Measurements from ENCODE around the gene TOLLIP. TPM values are rescaled to one million over a fixed set of nuclear protein-coding genes. Genes with fewer than 3 reads are reported as not detected.

Gene TOLLIP
- total and polyA plus RNA-seq, 2 of the 4 experiments (the other 2 are of a cell fraction) = 19.7 to 42.9 TPM

DNA sequence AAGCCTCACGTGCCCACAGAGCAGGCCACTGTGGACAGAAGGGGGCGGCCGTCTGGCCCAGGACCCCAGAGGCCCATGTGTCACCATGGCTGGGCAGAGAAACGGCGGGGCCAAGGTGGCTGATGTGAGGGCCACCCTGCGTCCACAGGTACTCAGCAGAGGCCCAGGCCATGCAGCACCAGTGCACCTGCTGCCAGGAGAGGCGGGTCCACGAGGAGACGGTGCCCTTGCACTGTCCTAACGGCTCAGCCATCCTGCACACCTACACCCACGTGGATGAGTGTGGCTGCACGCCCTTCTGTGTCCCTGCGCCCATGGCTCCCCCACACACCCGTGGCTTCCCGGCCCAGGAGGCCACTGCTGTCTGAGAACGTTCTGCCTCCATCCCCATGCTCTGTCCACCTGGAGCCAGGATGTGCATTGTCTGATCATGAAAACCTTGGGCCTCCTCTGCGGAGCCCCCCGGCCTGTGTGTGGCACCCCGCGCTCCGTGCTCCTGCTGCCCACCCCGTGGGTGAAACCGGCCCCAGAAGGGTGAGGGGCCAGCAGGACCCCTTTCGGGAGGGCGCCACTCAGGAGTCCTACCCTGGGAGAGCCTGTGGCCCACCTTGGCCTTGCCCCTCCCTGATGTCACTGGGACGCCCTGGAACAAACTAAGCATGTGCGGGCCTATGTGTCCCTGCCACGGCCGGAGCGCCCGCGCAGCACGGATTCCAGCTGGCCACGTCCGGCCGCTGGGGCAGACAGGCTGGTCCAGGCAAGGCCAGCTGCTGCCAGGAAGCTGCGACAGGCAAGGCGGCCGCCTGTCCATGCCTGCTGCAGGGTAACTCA is 48.0 kb downstream of the TOLLIP start (continued):
- TF ChIP-seq SMC3 (IDR thresholded peaks at IDR 0.05; ENCODE audit: low read depth, low read length) (no peak), RFX5 (IDR thresholded peaks at IDR 0.05; ENCODE audit: low read depth, low read length) (no peak), BHLHE40 (IDR thresholded peaks at IDR 0.05; ENCODE audit: low read depth, low read length) (no peak), USF2 (IDR thresholded peaks at IDR 0.05; ENCODE audit: low read depth, low read length) (no peak), CHD1 (IDR thresholded peaks at IDR 0.05; ENCODE audit: low read depth, low read length) (no peak)

All from IMR-90 (cell line).